Nephron progenitor cell (in vitro differentiated cells): ENCODE results near the gene BRMS1.

Source experiments
- DNase-seq: peaks from one replicate; pipeline ENCODE4 v3.0.0; 2021
- H3K27ac Mint-ChIP-seq: 2 replicates; pipeline ENCODE4 v1.8.0; 2021; ENCODE audit warnings: mild to moderate bottlenecking, moderate library complexity, mixed read lengths
- H3K27me3 Mint-ChIP-seq: 2 replicates; pipeline ENCODE4 v1.8.0; 2021; ENCODE audit warnings: mild to moderate bottlenecking, low read depth, mixed read lengths; ENCODE audit not compliant: poor library complexity
- H3K36me3 Mint-ChIP-seq: 2 replicates; pipeline ENCODE4 v1.8.0; 2021; ENCODE audit warnings: low read depth, mixed read lengths
- H3K4me1 Mint-ChIP-seq: 2 replicates; pipeline ENCODE4 v1.8.0; 2021; ENCODE audit warnings: mixed read lengths
- H3K4me3 Mint-ChIP-seq: 2 replicates; pipeline ENCODE4 v1.8.0; 2021; ENCODE audit warnings: mild to moderate bottlenecking, moderate library complexity, mixed read lengths
- H3K9me3 Mint-ChIP-seq: 2 replicates; pipeline ENCODE4 v1.8.0; 2021; ENCODE audit warnings: mild to moderate bottlenecking, moderate library complexity, mixed read lengths
- TF ChIP-seq, protein P1 (sequence below): fragments of 200-600 bp; sonication (generic); IDR thresholded peaks from 2 replicates; pipeline ENCODE4 v1.5.0; 2021; ENCODE audit warnings: antibody characterized with exemption

Gene BRMS1

DNA sequence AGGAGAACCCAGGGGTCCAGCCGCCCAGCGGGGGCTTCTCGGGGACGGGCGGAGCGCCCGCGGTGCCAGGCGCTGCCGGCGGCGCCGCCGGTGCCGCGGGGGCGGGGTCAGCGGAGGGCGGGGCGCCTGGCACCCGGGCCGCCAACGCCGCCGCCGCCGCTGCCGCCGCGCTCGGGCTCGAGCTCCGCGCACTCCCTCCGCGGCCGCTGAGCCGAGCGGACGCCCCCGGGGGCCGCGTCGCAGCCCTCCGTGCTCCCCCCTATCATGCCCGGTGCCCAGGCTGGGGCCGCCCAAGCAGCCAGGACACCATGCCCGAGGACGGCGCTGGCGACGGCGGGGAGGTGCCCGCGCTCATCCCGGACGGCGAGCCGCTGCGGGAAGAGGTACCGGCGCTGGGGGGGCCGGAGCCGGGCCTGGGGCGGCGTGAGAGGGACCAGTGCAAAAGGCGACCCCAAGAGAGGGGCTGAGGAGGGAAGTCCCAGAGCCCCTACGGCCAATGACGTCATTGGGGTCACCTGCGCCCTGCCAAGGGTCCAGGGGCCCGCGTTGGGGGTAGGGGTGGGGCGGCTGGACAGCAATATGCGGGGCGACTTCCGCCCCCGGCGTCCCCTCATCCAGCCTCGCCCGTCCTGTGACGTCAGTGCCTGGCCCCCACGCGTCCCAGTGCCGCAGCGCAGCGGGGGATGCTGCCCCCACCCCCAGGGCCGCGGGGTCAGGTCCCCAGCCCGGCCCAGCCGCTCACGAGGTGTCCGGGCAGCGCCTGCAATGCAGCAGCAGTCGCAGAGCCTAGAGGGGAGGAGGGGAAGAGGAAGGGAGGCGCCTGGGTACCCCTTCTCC, 53.0 kb downstream of the BRMS1 start, which contains the start of gene TMEM151A:
Gene TMEM151A, plus strand, starts transcription at position 189 of the 837 bp plus-strand sequence. Its CDS starts 120 bp downstream, at position 309.
- DNase-seq: peak; percentile 46
- TF ChIP-seq, protein P1, sequence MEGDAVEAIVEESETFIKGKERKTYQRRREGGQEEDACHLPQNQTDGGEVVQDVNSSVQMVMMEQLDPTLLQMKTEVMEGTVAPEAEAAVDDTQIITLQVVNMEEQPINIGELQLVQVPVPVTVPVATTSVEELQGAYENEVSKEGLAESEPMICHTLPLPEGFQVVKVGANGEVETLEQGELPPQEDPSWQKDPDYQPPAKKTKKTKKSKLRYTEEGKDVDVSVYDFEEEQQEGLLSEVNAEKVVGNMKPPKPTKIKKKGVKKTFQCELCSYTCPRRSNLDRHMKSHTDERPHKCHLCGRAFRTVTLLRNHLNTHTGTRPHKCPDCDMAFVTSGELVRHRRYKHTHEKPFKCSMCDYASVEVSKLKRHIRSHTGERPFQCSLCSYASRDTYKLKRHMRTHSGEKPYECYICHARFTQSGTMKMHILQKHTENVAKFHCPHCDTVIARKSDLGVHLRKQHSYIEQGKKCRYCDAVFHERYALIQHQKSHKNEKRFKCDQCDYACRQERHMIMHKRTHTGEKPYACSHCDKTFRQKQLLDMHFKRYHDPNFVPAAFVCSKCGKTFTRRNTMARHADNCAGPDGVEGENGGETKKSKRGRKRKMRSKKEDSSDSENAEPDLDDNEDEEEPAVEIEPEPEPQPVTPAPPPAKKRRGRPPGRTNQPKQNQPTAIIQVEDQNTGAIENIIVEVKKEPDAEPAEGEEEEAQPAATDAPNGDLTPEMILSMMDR: no peak
- Mint-ChIP-seq H3K4me3 (peak within 1 kb of the TSS; percentile 94), H3K27ac (no peak within 1 kb of the TSS), H3K27me3 (peaks cover 66% of the 10 kb centered on the region), H3K9me3 (no peaks in the 10 kb centered on the region), H3K36me3 (no peaks in the 10 kb centered on the region), H3K4me1 (peaks cover 40% of the 10 kb centered on the region)

DNA sequence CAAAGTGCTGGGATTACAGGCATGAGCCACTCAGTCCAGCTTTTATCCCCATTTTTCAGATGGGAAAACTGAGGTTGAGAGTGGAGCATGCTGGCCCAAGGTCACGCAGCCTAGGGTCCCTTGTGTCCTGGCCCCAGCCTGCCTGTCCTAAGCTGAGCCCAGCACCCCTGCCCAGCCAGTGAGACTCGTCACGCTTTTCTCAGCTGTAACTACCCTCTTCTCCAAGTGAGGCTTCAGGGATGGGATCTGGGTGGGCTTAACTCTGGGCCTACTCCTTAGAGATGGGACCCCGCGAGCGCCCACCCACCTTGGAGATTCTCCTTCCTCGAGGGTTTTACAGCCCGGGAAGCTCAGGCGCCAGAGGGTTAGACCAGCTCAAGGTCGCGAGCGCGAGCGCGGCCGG, 53.6 kb downstream of the BRMS1 start:
- H3K4me1 Mint-ChIP-seq: peaks cover 43% of the 10 kb centered on the region
- H3K27ac Mint-ChIP-seq: no peak overlapping the region

DNA sequence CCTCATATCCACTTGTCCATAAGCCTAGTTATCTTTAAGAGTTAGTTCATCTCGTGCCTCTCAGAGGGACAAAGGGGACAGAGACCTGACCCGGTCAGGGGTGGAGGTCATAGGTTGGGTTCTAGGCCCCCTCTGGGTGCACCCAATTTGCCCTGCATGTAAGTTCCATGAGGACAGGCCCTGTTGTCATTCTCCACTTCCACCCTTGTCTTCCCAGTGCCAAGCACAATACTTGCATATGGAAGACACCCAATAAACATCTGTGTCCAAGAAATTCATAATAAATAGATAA, 54.6 kb downstream of the BRMS1 start:
- no peak for DNase-seq
- peaks cover 52% of the 10 kb centered on the region for H3K27me3 Mint-ChIP-seq
- TF ChIP-seq, protein P1: no peak
- H3K27ac Mint-ChIP-seq: no peak overlapping the region
- peak overlapping the region; percentile 94 for H3K4me3 Mint-ChIP-seq
- H3K9me3 Mint-ChIP-seq: no peaks in the 10 kb centered on the region
- H3K4me1 Mint-ChIP-seq: peaks cover 43% of the 10 kb centered on the region
- H3K36me3 Mint-ChIP-seq: no peaks in the 10 kb centered on the region

More for the DNA sequence above, 53.6 kb downstream of the BRMS1 start:
- TF ChIP-seq, protein P1: no peak
- H3K9me3 Mint-ChIP-seq: no peaks in the 10 kb centered on the region
- H3K4me3 Mint-ChIP-seq: peak overlapping the region; percentile 94
- H3K36me3 Mint-ChIP-seq: no peaks in the 10 kb centered on the region
- H3K27me3 Mint-ChIP-seq: peaks cover 59% of the 10 kb centered on the region
- DNase-seq: no peak

DNA sequence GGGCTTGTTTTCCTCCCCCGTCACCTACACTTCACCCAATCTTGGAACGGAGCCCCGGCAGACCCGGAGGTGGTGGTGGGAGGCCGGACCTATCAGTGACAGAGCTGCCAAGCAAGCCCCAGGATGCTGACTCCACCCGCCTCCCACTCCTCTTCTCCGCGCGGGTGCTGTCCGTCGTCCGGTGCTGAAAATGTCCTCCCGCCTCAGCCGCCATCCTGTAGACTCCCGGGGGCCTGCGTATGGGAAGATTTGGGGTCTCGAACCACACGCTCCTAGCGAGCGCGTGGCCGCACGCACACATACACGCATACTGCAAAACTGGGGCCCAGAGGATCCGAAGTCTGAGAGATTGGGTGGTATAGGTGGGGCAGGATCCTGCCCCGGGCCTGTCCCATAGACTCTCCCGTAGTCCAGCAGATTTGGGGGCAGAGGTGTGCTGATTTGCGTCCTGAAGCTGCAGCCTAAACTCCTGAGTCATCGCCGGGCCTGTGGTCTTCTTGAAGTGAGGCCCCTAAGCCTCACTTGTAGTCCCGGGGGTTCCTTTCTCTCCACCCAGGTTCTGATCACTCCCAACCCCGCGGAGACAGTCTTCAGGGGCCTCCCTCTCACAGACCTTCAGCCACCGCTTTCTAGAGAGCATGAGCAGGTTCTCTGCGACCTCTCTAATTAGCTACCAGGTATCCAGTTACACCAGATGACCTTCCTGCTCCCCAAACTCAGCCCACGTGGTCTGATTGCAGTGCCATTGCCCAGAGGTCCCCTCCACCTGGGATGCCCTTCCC, 55.2 kb downstream of the BRMS1 start:
- Mint-ChIP-seq H3K27ac (peak overlapping the region; percentile 99), H3K36me3 (no peaks in the 10 kb centered on the region), H3K4me1 (peaks cover 43% of the 10 kb centered on the region), H3K9me3 (no peaks in the 10 kb centered on the region), H3K4me3 (peak overlapping the region; percentile 94), H3K27me3 (peaks cover 52% of the 10 kb centered on the region)
- TF ChIP-seq, protein P1: no peak
- peak; percentile 94 for DNase-seq

DNA sequence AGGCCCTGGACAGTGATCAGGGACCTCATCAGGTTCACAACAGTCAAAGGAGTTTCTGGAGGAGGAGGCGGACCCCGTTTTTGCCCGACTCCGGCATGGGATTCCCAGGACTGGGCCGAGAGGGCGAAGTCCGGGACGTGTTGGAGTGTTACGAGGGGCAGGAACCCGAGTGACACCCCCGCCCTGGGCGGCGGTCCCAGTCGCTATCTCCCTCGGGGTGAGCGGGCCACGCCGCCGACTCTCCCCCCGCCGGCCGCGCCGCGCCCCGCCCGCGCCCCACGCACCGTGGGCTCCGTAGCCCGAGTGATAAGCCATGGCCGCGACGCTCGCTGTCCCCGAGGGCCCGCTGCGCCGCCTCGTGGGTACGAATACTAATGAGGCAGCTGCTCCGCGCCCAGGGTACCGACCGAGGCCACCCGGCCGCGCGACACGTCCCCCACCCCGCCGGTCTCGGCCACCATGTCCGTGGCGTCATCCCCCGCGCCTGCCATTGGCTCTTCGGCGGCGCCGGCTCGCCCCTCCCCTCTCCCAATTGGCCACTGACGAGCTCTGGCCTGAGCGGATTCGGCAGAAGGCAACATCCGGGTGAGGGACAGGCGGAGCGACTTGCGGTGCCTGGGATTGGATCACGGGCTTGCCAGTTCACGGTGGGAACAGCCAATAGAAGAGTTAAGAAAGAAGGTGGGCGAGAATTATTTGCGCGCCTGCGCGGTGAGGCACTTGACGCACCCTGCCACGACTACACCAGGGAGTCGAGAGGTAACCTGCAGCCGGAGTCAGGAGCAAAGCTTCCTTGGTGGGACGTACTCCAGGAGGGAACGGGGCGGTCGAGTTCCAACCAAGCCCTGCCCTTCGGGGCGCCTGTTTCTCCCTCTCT, 56.0 kb downstream of the BRMS1 start, which contains the start of gene YIF1A:
Gene YIF1A, minus strand, starts transcription at position 473 of the 877 bp plus-strand sequence. Its CDS starts 158 bp downstream, at position 315.
- TF ChIP-seq, protein P1: no peak
- Mint-ChIP-seq H3K27me3 (peaks cover 47% of the 10 kb centered on the region), H3K4me1 (peaks cover 43% of the 10 kb centered on the region), H3K4me3 (peak within 1 kb of the TSS; percentile 94), H3K36me3 (no peaks in the 10 kb centered on the region), H3K27ac (peak within 1 kb of the TSS; percentile 99), H3K9me3 (no peaks in the 10 kb centered on the region)
- DNase-seq: peak; percentile 97
